ENCODE measurements around the gene HSD3B1. TPM values are rescaled to one million over a fixed set of nuclear protein-coding genes. Genes with fewer than 3 reads are reported as not detected.

Gene HSD3B1
- not detected for polyA plus RNA-seq (2012; ENCODE audit: low read depth, missing spikeins)

DNA sequence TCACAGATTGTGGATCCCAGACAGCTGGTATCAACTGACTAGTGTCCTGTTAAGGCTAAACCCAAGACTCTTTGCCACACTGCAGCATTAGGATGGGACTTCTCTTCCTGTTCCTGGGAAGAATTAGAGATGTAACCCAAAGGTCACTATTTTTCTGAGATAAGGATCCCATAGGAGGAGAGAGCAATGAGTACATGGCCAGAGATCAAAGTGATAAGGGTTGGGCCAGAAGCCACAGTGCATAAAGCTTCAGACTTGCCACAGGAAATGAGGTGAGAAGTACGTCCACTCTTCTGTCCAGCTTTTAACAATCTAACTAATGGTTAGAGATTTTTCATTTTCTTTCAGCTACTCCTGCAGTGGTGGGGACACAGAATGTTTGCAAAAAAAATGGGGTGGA, at the start of gene HSD3B1:
TSS of gene HSD3B1 (plus strand) at position 270 of the 400 bp plus-strand sequence. CDS start 267 bp downstream, outside the sequence.
- FAIRE-seq, result no peak
- no peak for DNase-seq (ENCODE audit: insufficient read length, low spot score)

DNA sequence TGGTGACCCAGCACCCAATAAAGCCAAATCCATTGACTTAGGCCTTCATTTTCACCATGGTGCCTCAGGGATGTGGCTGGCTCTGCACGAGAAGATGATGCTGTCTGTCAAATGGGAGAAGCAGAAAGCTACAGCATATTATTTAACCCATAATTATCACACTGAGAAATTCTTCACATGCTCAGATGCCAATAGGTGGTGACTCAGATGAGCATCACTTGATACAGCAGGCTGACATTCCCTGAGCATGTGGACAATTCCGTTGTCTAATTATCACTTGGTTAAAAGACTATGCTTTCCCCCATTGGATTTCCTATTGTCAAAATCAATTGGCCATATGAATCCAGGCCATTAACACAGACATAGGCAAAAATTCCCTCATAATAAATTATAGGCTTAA, 44.0 kb upstream of the HSD3B1 start:
- no peak for DNase-seq (ENCODE audit: insufficient read length, low spot score)
- FAIRE-seq, result no peak
- TF ChIP-seq PAX5 (IDR thresholded peaks at IDR 0.05; ENCODE audit: insufficient read depth, low read length, severe bottlenecking) (no peak), SPI1 (IDR thresholded peaks at IDR 0.05; ENCODE audit: low read depth, low read length) (no peak), POLR2A (IDR thresholded peaks at IDR 0.05; ENCODE audit: low read depth, low read length) (no peak), POLR2AphosphoS5 (IDR thresholded peaks at IDR 0.05; ENCODE audit: low read depth, low read length) (no peak), TAF1 (IDR thresholded peaks at IDR 0.05; ENCODE audit: low read depth, low read length) (no peak), POU2F2 (IDR thresholded peaks at IDR 0.05; ENCODE audit: low read depth, low read length) (no peak)

More for the DNA sequence above, at the start of gene HSD3B1:
- TF ChIP-seq TAF1 (IDR thresholded peaks at IDR 0.05; ENCODE audit: low read depth, low read length) (no peak), PAX5 (IDR thresholded peaks at IDR 0.05; ENCODE audit: insufficient read depth, low read length, severe bottlenecking) (no peak), SPI1 (IDR thresholded peaks at IDR 0.05; ENCODE audit: low read depth, low read length) (no peak), POLR2A (IDR thresholded peaks at IDR 0.05; ENCODE audit: low read depth, low read length) (no peak), POLR2AphosphoS5 (IDR thresholded peaks at IDR 0.05; ENCODE audit: low read depth, low read length) (no peak), POU2F2 (IDR thresholded peaks at IDR 0.05; ENCODE audit: low read depth, low read length) (no peak)

DNA sequence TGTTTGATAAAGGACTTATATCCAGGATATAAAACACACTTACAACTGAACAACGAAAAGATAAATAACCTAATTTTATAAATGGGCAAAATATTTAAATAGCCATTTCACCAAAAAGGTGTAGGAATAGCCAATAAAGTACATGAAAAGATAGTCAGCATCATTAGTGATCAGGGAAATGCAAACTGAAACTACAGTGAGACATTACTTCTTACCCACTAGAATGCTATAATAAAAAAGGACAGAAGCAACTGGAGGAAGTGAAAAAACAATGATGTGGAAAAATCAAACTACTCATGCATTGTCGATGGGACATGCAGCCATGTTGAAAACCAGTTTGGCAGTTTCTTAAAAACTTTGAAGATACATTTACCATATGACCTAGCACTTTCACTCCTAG, 43.4 kb upstream of the HSD3B1 start:
- no peak for FAIRE-seq

DNA sequence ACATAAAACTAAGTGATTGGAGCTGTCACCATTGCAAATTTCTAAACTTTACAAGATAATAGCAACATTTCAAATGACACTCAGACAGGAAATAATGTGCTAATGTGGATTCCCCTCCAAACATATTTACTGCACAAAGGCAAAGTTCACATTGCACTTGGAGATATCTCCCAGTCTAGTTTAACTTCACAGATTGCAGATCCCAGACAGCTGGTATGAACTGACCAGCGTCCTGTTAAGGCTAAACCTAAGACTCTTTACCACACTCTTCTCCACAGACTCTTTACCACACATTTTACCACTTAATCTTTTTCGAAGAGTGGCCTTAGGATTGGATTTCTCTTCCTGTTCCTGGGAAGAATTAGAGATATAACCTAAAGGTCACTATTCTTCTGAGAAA, 40.6 kb upstream of the HSD3B1 start:
- TF ChIP-seq POLR2AphosphoS5 (IDR thresholded peaks at IDR 0.05; ENCODE audit: low read depth, low read length) (no peak), POLR2A (IDR thresholded peaks at IDR 0.05; ENCODE audit: low read depth, low read length) (no peak), PAX5 (IDR thresholded peaks at IDR 0.05; ENCODE audit: insufficient read depth, low read length, severe bottlenecking) (no peak), TAF1 (IDR thresholded peaks at IDR 0.05; ENCODE audit: low read depth, low read length) (no peak), POU2F2 (IDR thresholded peaks at IDR 0.05; ENCODE audit: low read depth, low read length) (no peak), SPI1 (IDR thresholded peaks at IDR 0.05; ENCODE audit: low read depth, low read length) (no peak)
- DNase-seq (ENCODE audit: insufficient read length, low spot score), result no peak
- FAIRE-seq, result no peak

More for the DNA sequence above, 43.4 kb upstream of the HSD3B1 start:
- no peak for DNase-seq (ENCODE audit: insufficient read length, low spot score)
- no peak for TF ChIP-seq TAF1 (IDR thresholded peaks at IDR 0.05; ENCODE audit: low read depth, low read length)
- TF ChIP-seq POLR2AphosphoS5 (IDR thresholded peaks at IDR 0.05; ENCODE audit: low read depth, low read length), result no peak
- TF ChIP-seq POU2F2 (IDR thresholded peaks at IDR 0.05; ENCODE audit: low read depth, low read length), result no peak
- TF ChIP-seq SPI1 (IDR thresholded peaks at IDR 0.05; ENCODE audit: low read depth, low read length), result peak; percentile 44
- no peak for TF ChIP-seq POLR2A (IDR thresholded peaks at IDR 0.05; ENCODE audit: low read depth, low read length)
- no peak for TF ChIP-seq PAX5 (IDR thresholded peaks at IDR 0.05; ENCODE audit: insufficient read depth, low read length, severe bottlenecking)

DNA sequence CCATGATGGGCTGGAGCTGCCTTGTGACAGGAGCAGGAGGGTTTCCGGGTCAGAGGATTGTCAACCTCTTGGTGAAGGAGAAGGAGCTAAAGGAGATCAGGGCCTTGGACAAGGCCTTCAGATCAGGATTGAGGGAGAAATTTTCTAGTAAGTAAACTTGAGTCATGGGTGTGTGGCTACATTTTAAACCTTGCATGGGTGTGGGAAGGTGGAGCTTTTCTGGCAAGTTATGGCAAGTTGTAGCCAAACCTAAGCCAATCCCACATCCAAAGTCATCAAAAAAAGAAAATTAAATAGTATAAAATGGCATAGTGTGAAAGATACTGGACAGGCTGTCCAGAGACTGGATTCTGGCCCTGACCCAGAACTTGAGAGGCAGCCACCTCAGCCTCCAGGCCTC, 39.8 kb upstream of the HSD3B1 start:
- DNase-seq (ENCODE audit: insufficient read length, low spot score) (no peak), FAIRE-seq (no peak)
- TF ChIP-seq PAX5 (IDR thresholded peaks at IDR 0.05; ENCODE audit: insufficient read depth, low read length, severe bottlenecking) (no peak), POU2F2 (IDR thresholded peaks at IDR 0.05; ENCODE audit: low read depth, low read length) (no peak), POLR2AphosphoS5 (IDR thresholded peaks at IDR 0.05; ENCODE audit: low read depth, low read length) (no peak), SPI1 (IDR thresholded peaks at IDR 0.05; ENCODE audit: low read depth, low read length) (no peak)

DNA sequence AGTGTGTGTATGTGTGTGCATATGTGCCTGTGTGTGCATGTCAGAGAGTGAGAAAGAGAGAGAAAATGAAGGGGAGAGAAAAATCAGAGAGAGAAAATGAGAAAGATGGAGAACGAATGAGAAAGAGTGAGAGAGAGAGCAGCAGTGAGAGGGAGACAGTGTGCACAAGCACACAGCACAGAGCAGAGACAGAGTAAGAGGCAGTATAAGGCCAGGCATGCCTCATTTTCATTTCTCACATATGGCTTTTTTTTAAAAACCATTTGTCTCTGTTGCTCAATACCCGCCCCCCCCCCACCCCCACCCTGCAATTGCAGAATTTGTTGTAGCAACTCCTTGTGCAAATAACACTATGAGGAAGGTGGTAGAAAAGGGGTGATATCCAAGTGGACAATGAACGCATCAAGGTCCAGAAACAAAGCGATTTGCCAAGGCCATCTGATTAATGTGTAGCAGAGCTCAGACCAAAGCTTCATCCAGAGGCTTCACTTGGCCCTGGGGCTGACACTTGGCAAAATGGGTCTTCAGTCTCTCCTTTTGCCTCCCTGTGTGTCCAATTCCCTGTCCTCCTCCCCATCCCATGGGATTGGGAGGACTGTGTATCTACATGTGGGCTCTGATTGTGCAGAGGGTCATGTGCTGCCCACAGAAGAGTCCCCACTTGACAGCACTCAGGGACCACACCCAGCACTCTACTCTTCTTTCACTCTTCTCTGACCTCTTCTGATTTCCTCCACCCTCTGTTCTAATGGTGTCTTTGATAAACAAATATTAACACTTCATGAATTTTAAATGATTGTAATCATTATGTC, 38.9 kb upstream of the HSD3B1 start:
- DNase-seq (ENCODE audit: insufficient read length, low spot score) (no peak), FAIRE-seq (no peak)
- no peak for TF ChIP-seq TAF1 (IDR thresholded peaks at IDR 0.05; ENCODE audit: low read depth, low read length)
- no peak for TF ChIP-seq PAX5 (IDR thresholded peaks at IDR 0.05; ENCODE audit: insufficient read depth, low read length, severe bottlenecking)
- no peak for TF ChIP-seq POLR2A (IDR thresholded peaks at IDR 0.05; ENCODE audit: low read depth, low read length)
- TF ChIP-seq POLR2AphosphoS5 (IDR thresholded peaks at IDR 0.05; ENCODE audit: low read depth, low read length), result no peak
- no peak for TF ChIP-seq SPI1 (IDR thresholded peaks at IDR 0.05; ENCODE audit: low read depth, low read length)
- no peak for TF ChIP-seq POU2F2 (IDR thresholded peaks at IDR 0.05; ENCODE audit: low read depth, low read length)

DNA sequence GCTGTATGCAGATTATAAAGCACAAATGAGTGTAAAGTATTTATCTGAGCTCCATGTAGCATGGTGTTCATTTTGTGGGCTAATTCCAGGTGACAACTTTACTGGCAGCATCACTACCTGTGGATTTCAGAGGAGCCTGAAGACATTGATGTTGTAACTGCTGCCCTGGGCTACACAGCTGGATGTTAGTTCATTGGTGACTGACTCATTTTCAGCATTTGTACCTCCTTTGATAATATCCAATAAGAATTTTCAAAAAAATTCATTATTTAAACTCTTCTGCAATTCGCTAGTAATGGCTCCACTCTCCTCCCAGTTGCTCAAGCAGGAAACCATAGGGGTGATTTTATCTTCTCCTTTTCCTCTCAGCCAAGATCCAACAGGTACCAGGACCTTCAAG, 37.3 kb upstream of the HSD3B1 start:
- TF ChIP-seq TAF1 (IDR thresholded peaks at IDR 0.05; ENCODE audit: low read depth, low read length) (no peak), PAX5 (IDR thresholded peaks at IDR 0.05; ENCODE audit: insufficient read depth, low read length, severe bottlenecking) (no peak), POLR2A (IDR thresholded peaks at IDR 0.05; ENCODE audit: low read depth, low read length) (no peak), POU2F2 (IDR thresholded peaks at IDR 0.05; ENCODE audit: low read depth, low read length) (no peak)
- FAIRE-seq (no peak), DNase-seq (ENCODE audit: insufficient read length, low spot score) (no peak)

DNA sequence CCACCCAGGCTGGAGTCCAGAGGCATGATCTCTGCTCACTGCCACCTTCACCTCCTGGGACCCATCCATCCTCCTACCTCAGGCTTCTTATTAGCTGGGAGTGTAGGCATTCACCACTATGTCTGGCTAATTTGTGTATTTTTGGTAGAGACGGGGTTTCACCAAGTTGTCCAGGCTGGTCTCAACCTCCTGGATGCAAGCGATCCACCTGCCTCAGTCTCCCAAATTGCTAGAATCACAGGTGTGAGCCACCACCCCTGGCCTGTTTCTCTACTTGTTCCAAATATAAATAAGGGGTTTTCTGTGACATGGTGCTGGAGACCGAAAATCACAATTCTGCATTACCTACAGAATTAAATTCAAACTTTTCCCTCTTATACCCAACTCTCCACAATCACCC, 36.6 kb upstream of the HSD3B1 start:
- no peak for FAIRE-seq
- TF ChIP-seq TAF1 (IDR thresholded peaks at IDR 0.05; ENCODE audit: low read depth, low read length) (no peak), POU2F2 (IDR thresholded peaks at IDR 0.05; ENCODE audit: low read depth, low read length) (no peak), POLR2AphosphoS5 (IDR thresholded peaks at IDR 0.05; ENCODE audit: low read depth, low read length) (no peak), PAX5 (IDR thresholded peaks at IDR 0.05; ENCODE audit: insufficient read depth, low read length, severe bottlenecking) (no peak), POLR2A (IDR thresholded peaks at IDR 0.05; ENCODE audit: low read depth, low read length) (no peak), SPI1 (IDR thresholded peaks at IDR 0.05; ENCODE audit: low read depth, low read length) (no peak)
- no peak for DNase-seq (ENCODE audit: insufficient read length, low spot score)

DNA sequence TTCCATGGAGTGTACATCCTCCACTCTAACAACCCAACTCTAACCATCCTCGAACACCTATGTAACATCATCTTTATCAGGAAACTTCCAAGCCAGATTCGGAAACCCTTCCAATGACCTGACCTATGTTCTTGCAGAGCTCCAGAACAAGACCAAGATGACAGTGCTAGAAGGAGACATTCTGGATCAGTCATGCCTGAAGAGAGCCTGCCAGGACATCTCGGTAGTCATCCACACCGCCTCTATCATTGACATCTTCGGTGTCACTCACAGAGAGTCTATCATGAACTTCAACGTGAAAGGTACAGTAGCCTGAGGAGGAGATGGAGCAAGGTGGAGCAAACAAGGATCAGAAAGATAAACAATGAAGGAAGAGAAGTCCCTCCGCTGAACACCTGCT, 36.1 kb upstream of the HSD3B1 start:
- FAIRE-seq, result no peak
- TF ChIP-seq TAF1 (IDR thresholded peaks at IDR 0.05; ENCODE audit: low read depth, low read length) (no peak), POLR2A (IDR thresholded peaks at IDR 0.05; ENCODE audit: low read depth, low read length) (no peak), POLR2AphosphoS5 (IDR thresholded peaks at IDR 0.05; ENCODE audit: low read depth, low read length) (no peak), SPI1 (IDR thresholded peaks at IDR 0.05; ENCODE audit: low read depth, low read length) (no peak), PAX5 (IDR thresholded peaks at IDR 0.05; ENCODE audit: insufficient read depth, low read length, severe bottlenecking) (no peak), POU2F2 (IDR thresholded peaks at IDR 0.05; ENCODE audit: low read depth, low read length) (no peak)
- DNase-seq (ENCODE audit: insufficient read length, low spot score), result no peak
